Mesendoderm (in vitro differentiated cells): Measurements from ENCODE around the gene COG3.

ENCODE experiments used
- DNase-seq: peaks from one replicate; pipeline ENCODE4 v3.0.0; 2013
- H2AK5ac ChIP-seq: 2 replicates; pipeline ENCODE4 v1.6.1; 2013; ENCODE audit warnings: low read length, inconsistent platforms
- H2BK120ac ChIP-seq: 2 replicates; pipeline ENCODE4 v1.6.1; 2013; ENCODE audit warnings: low read depth, mild to moderate bottlenecking, low read length, moderate library complexity, mixed read lengths
- H2BK15ac ChIP-seq: replicated peaks from 2 replicates; pipeline ENCODE4 v1.6.1; 2013; ENCODE audit warnings: low read depth, mild to moderate bottlenecking, moderate library complexity
- H2BK5ac ChIP-seq: 2 replicates; pipeline ENCODE4 v1.6.1; 2013; ENCODE audit warnings: low read length, inconsistent platforms
- H3K18ac ChIP-seq: 2 replicates; pipeline ENCODE4 v1.6.1; 2013; ENCODE audit warnings: mild to moderate bottlenecking, low read length, mixed read lengths
- H3K23ac ChIP-seq: one replicate; pipeline ENCODE4 v1.6.1; 2013; ENCODE audit warnings: low read length
- H3K27ac ChIP-seq: 2 replicates; pipeline ENCODE4 v1.5.1; 2013; ENCODE audit warnings: low read depth, mild to moderate bottlenecking, inconsistent platforms, low read length, moderate library complexity
- H3K27me3 ChIP-seq: 2 replicates; pipeline ENCODE4 v1.6.1; 2013; ENCODE audit warnings: low read length, control low read depth, mild to moderate bottlenecking, inconsistent platforms; ENCODE audit not compliant: insufficient read depth, poor library complexity
- H3K36me3 ChIP-seq: 2 replicates; pipeline ENCODE4 v1.6.1; 2013; ENCODE audit warnings: low read length, inconsistent platforms; ENCODE audit not compliant: control insufficient read depth, insufficient read depth
- H3K4ac ChIP-seq: one replicate; pipeline ENCODE4 v1.6.1; 2013; ENCODE audit warnings: low read depth, mild to moderate bottlenecking, low read length, moderate library complexity
- H3K4me1 ChIP-seq: 2 replicates; pipeline ENCODE4 v1.6.1; 2013; ENCODE audit warnings: low read depth, low read length, inconsistent platforms; ENCODE audit not compliant: control insufficient read depth
- H3K4me2 ChIP-seq: 2 replicates; pipeline ENCODE4 v1.6.1; 2013; ENCODE audit warnings: low read length
- H3K4me3 ChIP-seq: 2 replicates; pipeline ENCODE4 v1.5.1; 2013; ENCODE audit warnings: mild to moderate bottlenecking, low read length
- H3K56ac ChIP-seq: one replicate; pipeline ENCODE4 v1.6.1; 2013; ENCODE audit warnings: low read length
- H3K79me1 ChIP-seq: 2 replicates; pipeline ENCODE4 v1.6.1; 2013; ENCODE audit warnings: low read length, inconsistent platforms
- H3K79me2 ChIP-seq: 2 replicates; pipeline ENCODE4 v1.6.1; 2013; ENCODE audit warnings: mild to moderate bottlenecking, low read length; ENCODE audit not compliant: control insufficient read depth, insufficient read depth
- H3K9ac ChIP-seq: 2 replicates; pipeline ENCODE4 v1.6.1; 2013; ENCODE audit warnings: low read length, inconsistent platforms
- H4K5ac ChIP-seq: one replicate; pipeline ENCODE4 v1.6.1; 2013; ENCODE audit warnings: low read length
- H4K8ac ChIP-seq: one replicate; pipeline ENCODE4 v1.6.1; 2013; ENCODE audit warnings: low read depth, mild to moderate bottlenecking, control low read depth, low read length, moderate library complexity
- WGBS: extraction: QIAGEN DNeasy Blood & Tissue Kit; methylation state at CpG from one replicate; pipeline ENCODE4 v1.1.7; 2013; ENCODE audit warnings: low lambda C conversion rate, missing lambda C conversion rate; ENCODE audit not compliant: insufficient coverage; ENCODE audit errors: extremely low coverage; 5-methylcytosine and 5-hydroxymethylcytosine counted together

COG3 gene

GRCh38 chr13:45564133-45564776 is 99.5 kb downstream of the COG3 start:
- no peak overlapping the region for H3K27ac ChIP-seq
- no peak overlapping the region for H3K18ac ChIP-seq
- no peak overlapping the region for H3K4me2 ChIP-seq
- no peaks in the 10 kb centered on the region for H3K79me2 ChIP-seq
- no peak overlapping the region for H3K4me3 ChIP-seq
- no peak overlapping the region for H2BK120ac ChIP-seq
- no peaks in the 10 kb centered on the region for H3K4me1 ChIP-seq
- no peaks in the 10 kb centered on the region for H3K36me3 ChIP-seq
- no peak overlapping the region for H3K23ac ChIP-seq
- H3K4ac ChIP-seq = no peak overlapping the region
- H3K56ac ChIP-seq = no peak overlapping the region
- H2BK5ac ChIP-seq = no peak overlapping the region
- no peak overlapping the region for H4K5ac ChIP-seq
- H2BK15ac ChIP-seq = no peak overlapping the region
- H3K27me3 ChIP-seq = no peaks in the 10 kb centered on the region
- WGBS = no CpG with 5 or more reads among the region's 3 CpGs
- peak; percentile 21 for DNase-seq
- no peak overlapping the region for H2AK5ac ChIP-seq
- H3K79me1 ChIP-seq = no peaks in the 10 kb centered on the region
- no peak overlapping the region for H4K8ac ChIP-seq
- no peak overlapping the region for H3K9ac ChIP-seq

GRCh38 chr13:45565331-45565730 is 100.6 kb downstream of the COG3 start:
- H3K4me1 ChIP-seq = no peaks in the 10 kb centered on the region
- no peaks in the 10 kb centered on the region for H3K79me2 ChIP-seq
- no peak for DNase-seq
- no peaks in the 10 kb centered on the region for H3K79me1 ChIP-seq
- no peak overlapping the region for H3K4ac ChIP-seq
- no peak overlapping the region for H2BK15ac ChIP-seq
- H3K56ac ChIP-seq = no peak overlapping the region
- no peak overlapping the region for H3K4me2 ChIP-seq
- H3K23ac ChIP-seq = no peak overlapping the region
- no peak overlapping the region for H3K9ac ChIP-seq
- H4K5ac ChIP-seq = no peak overlapping the region
- H4K8ac ChIP-seq = no peak overlapping the region
- H3K27ac ChIP-seq = no peak overlapping the region
- H2BK120ac ChIP-seq = no peak overlapping the region
- no peaks in the 10 kb centered on the region for H3K36me3 ChIP-seq
- no peak overlapping the region for H3K18ac ChIP-seq
- H3K4me3 ChIP-seq = no peak overlapping the region
- no peaks in the 10 kb centered on the region for H3K27me3 ChIP-seq
- no peak overlapping the region for H2AK5ac ChIP-seq
- H2BK5ac ChIP-seq = no peak overlapping the region

DNA sequence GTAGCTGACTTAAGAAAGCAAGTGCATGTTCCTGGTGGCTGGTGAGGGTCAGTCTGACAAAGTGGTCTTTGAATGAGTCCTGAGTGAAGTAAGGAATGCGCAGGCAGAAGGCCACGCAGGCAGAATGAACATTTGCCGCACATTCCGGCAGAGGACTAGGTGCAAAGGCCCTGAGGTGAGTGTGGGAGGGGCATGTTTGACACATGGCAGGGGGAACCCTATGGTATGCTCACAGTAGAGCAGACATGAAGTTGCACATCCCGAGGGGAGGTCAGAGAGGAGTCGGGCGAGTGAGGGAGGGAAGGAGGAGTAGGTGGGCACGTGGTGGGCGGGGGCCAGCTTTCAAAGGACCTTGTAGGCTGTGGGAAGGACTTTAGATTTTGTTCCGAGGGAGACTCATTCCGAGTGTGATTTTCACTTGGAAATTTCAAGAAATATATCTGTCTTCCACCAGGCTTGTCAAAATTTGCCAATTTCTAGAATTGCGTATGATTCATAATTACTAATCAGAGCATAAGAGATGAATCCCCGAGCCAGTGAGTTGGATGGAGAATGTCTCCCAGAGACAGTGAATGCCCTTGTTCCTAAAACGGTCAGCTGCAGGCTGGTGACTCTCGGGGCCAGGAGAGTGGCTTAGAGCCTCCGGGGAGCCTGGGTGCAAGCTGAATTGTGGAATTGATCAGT is 110.5 kb downstream of the COG3 start:
- Histone ChIP-seq H3K27me3 (no peaks in the 10 kb centered on the region), H3K79me2 (no peaks in the 10 kb centered on the region), H3K4me1 (no peaks in the 10 kb centered on the region), H2AK5ac (no peak overlapping the region), H3K36me3 (no peaks in the 10 kb centered on the region), H3K4me3 (no peak overlapping the region), H2BK120ac (no peak overlapping the region), H2BK15ac (no peak overlapping the region), H4K8ac (no peak overlapping the region), H3K23ac (no peak overlapping the region), H3K9ac (no peak overlapping the region), H3K27ac (no peak overlapping the region), H4K5ac (no peak overlapping the region), H2BK5ac (no peak overlapping the region), H3K4me2 (no peak overlapping the region), H3K18ac (no peak overlapping the region), H3K4ac (no peak overlapping the region), H3K79me1 (no peaks in the 10 kb centered on the region), H3K56ac (no peak overlapping the region)
- WGBS = no CpG with 5 or more reads among the region's 16 CpGs
- no peak for DNase-seq

DNA sequence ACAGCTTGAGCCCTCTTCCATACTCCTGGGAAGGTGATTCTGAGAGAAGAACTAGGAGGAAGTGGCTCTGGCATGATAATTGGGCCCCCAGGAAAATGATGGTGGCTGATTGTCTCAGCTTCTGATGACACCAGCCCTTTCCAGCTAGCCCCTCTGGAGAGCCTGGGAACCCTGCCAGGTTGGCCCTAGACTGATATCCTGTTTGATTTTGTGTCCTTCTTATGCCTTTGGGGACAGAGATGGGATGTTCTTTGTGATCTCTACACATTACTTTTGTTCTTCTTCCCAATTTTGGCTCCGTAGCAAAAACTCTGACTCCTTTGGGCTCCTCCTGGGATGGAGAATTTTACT is 111.1 kb downstream of the COG3 start:
- Histone ChIP-seq H4K8ac (no peak overlapping the region), H2BK120ac (no peak overlapping the region), H3K27me3 (no peaks in the 10 kb centered on the region), H3K4ac (no peak overlapping the region), H4K5ac (no peak overlapping the region), H3K36me3 (no peaks in the 10 kb centered on the region), H3K4me2 (no peak overlapping the region), H3K18ac (no peak overlapping the region), H3K9ac (no peak overlapping the region), H2BK15ac (no peak overlapping the region), H3K23ac (no peak overlapping the region), H3K4me1 (no peaks in the 10 kb centered on the region), H3K56ac (no peak overlapping the region), H3K79me1 (no peaks in the 10 kb centered on the region), H3K4me3 (no peak overlapping the region), H3K79me2 (no peaks in the 10 kb centered on the region), H2AK5ac (no peak overlapping the region), H2BK5ac (no peak overlapping the region), H3K27ac (no peak overlapping the region)
- no CpG with 5 or more reads among the region's 1 CpG for WGBS
- no peak for DNase-seq

DNA sequence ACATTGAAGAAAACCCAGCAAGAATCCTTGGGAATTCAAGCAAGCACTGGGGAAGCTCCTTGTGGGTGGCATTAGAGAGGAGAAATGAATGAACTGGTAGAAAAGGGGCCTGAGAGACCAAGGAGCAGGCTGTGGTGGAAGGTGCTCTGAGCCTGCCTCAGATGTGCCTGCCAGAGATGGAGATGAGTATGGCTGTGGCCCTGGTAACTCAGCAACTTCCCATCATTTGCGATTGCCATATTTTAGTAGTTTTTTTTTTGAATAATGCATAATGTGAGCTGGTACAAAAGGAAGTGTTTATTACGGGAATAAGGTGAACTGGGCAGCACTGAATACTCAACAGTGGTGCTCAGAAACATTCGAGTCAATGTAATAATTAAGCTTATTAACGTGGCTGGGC is 111.7 kb downstream of the COG3 start:
- Histone ChIP-seq H4K8ac (no peak overlapping the region), H3K23ac (no peak overlapping the region), H2BK120ac (no peak overlapping the region), H3K27ac (no peak overlapping the region), H3K4me1 (no peaks in the 10 kb centered on the region), H3K9ac (no peak overlapping the region), H3K36me3 (no peaks in the 10 kb centered on the region), H3K56ac (no peak overlapping the region), H2BK15ac (no peak overlapping the region), H3K4me2 (no peak overlapping the region), H3K79me2 (no peaks in the 10 kb centered on the region), H3K18ac (no peak overlapping the region), H3K4ac (no peak overlapping the region), H3K79me1 (no peaks in the 10 kb centered on the region), H4K5ac (no peak overlapping the region), H3K27me3 (no peaks in the 10 kb centered on the region), H3K4me3 (no peak overlapping the region), H2BK5ac (no peak overlapping the region), H2AK5ac (no peak overlapping the region)
- no peak for DNase-seq
- WGBS = no CpG with 5 or more reads among the region's 4 CpGs
